OCI-LY3 (cell line): ENCODE results near the gene NAMPT.

Experiments used
- CTCF ChIP-seq: fragments of 200-600, 300-600 bp; sonication (generic); IDR thresholded peaks from 2 replicates; pipeline ENCODE4 v1.5.1; 2014; ENCODE audit warnings: antibody characterized with exemption, low read length, low read depth
- EZH2phosphoT487 ChIP-seq: fragments of 200-600 bp; shearing (Covaris generic); IDR thresholded peaks from 2 replicates; pipeline ENCODE4 v1.6.1; 2018; ENCODE audit warnings: antibody characterized with exemption, mixed run types, low read depth

- no peak for TF ChIP-seq CTCF
- no peak for TF ChIP-seq EZH2phosphoT487
Observed at GRCh38 chr7:106312906-106313305, 28.1 kb upstream of the NAMPT start.
